CD4-positive, alpha-beta T cell treated with Interleukin-4 for 1 hour (primary cell): ENCODE results near the gene VAC14.
"Not testable (repeated sequence)": the region's sequence is repeated elsewhere in the genome, so short reads cannot be mapped to it uniquely, and the experiment has no call there.

ENCODE experiments used
- DNase-seq, 2 donors: peaks; one replicate each; pipeline ENCODE4 v3.0.0-alpha.2; 2020 to 2022

The VAC14 gene

GRCh38 chr16:70658921-70659320 lies 142.0 kb downstream of the VAC14 start:
- no peak for DNase-seq

GRCh38 chr16:70657956-70658355 lies 143.0 kb downstream of the VAC14 start:
- DNase-seq = no peak

- no peak for DNase-seq
Measured at GRCh38 chr16:70656712-70657263, 144.2 kb downstream of the VAC14 start.

- no peak for DNase-seq
Measured at GRCh38 chr16:70656065-70656711, 144.8 kb downstream of the VAC14 start.

DNA sequence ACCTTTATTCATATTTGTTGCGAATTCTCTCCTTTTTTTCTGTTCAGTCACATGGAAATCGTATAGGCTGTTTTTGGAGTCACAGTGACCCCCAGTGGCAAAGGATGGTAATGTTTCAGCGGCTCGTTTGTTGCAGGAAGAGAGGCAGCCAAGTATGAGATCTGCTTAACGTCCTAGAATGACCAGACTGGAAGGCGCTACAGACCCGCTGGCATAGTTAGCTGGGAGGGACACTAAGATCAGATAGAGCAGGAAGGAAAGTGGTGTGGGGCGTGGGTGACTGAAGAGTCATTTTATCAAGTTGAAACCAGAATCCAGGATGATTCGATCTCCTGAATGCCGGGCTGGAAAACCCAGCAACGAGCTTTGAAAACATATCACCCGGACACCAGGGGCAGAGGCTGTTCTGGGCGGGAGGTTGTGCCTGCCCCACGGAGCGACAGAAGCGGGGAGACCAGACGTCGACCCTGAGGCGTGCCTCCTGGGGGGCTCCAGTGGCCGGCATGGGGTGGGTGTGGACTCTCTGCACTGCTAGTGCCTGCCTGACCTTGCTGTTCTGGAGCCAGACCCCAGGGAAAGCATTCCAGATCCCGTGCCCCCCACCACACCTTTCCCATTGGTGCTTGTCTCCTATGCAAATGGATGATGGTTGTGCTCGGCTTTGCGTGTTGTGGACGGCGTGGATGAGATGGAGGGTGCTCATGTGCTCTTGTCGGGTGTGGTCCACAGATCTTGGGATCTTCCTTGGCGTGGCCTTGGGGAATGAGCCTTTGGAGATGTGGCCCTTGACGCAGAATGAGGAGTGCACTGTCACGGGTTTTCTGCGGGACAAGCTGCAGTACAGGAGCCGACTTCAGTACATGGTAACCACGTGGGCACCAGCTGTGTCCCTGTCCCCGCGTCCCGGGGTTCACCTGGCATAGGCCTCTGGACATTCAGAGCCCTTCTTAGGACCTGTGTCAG lies 146.9 kb downstream of the VAC14 start:
- DNase-seq = peak; percentile 75 to 81

DNA sequence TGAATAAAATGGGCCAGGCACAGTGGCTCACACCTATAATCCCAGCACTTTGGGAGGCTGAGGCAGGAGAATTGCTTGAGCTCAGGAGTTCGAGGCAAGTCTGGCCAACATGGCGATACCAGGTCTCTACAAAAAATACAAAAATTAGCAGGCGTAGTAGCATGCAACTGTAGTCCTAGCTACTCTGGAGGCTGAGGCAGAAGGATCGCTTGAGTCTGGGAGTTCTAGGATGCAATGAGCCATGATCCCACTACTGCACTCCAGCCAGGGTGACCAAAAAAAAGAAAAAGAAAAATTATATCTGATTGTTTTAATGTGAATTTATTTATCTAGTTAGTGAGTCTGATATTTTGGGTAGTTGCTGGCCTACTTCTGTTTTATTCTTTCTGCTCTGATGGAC lies 147.6 kb downstream of the VAC14 start:
- DNase-seq = no peak

- DNase-seq = no peak
Measured at GRCh38 chr16:70652322-70652721, 148.6 kb downstream of the VAC14 start.

GRCh38 chr16:70651524-70651923 lies 149.4 kb downstream of the VAC14 start:
- DNase-seq = no peak

GRCh38 chr16:70650216-70650615 lies 150.7 kb downstream of the VAC14 start:
- DNase-seq = no peak

DNA sequence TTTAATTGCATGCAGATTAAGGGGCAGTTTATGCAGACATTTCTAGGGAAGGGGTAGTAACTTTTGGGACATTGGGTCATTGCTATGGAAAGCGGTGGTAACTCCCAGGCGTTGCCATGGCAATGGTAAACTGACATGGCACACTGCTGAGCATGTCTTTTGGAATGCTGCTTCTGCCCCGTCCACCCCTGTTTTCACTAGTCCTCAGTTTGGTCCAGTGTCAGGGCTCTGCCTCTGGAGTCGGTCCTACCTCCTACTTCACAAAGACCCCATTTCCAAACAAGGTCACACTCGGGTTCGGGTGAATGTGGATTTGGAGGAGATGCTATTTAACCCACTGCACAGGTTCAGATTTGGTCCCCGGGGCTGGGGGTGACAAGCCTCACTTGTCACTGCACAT lies 151.7 kb downstream of the VAC14 start:
- no peak for DNase-seq

GRCh38 chr16:70648606-70649005 lies 152.4 kb downstream of the VAC14 start:
- no peak for DNase-seq

- no peak for DNase-seq
Measured at GRCh38 chr16:70647441-70648359, 153.3 kb downstream of the VAC14 start.

DNA sequence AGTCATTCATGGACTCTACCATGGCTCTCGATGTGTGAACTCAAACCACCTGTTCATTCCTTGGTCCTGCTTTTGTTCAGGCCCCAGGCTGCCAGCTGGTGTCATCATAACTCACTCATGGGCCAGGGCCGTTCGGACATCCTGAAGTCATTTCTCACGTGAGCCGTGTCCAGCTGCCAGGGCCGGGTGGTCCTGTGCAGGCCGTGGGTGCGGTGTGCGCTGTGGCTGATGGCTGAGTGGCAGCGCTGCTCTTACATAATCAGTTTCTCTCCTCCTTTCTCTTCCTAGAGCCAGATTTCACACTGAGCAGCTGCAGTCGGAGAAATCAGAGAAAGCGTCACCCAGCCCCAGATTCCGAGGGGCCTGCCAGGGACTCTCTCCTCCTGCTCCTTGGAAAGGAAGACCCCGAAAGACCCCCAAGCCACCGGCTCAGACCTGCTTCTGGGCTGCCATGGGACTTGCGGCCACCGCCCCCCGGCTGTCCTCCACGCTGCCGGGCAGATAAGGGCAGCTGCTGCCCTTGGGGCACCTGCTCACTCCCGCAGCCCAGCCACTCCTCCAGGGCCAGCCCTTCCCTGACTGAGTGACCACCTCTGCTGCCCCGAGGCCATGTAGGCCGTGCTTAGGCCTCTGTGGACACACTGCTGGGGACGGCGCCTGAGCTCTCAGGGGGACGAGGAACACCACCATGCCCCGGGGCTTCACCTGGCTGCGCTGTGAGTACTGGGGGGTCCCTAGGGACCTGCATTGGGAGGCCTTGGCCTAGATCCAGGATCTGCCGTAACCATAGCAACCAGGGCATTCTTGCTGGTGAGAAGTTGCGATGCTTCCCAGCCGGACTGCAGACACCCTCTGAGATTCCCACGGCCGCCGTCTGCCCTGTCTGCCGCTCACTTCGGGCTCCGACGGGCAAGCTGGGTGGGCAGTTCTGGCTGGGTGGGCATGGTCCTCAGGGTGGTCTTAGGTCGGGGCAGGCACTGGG lies 154.4 kb downstream of the VAC14 start, which contains the start of gene IL34:
Gene IL34 (plus strand): TSS at position 300 of the 982 bp plus-strand sequence. CDS start 389 bp downstream, at position 689.
- no peak for DNase-seq

GRCh38 chr16:70644763-70645597 lies 156.0 kb downstream of the VAC14 start:
- DNase-seq = no peak

- DNase-seq = not testable (repeated sequence)
Measured at GRCh38 chr16:70643264-70643663, 157.7 kb downstream of the VAC14 start.

DNA sequence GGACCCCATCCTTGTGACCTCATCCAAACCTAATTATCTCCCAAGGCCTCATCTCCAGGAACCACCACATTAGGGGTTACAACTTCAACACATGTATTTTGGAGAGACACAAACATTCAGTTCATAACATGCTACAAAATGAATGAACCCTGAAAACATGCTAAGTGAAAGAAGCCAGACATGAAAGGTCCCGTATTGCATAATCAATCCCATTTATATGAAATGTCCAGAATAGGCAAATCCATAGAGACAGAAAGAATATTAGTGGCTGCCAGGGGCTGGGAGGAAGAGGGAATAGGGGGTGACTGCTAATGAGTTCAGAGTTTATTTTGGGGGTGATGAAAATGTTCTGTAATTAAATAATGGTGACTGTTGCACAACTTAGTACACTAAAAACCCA lies 158.3 kb downstream of the VAC14 start:
- no peak for DNase-seq

- no peak for DNase-seq
Measured at GRCh38 chr16:70638814-70639792, 161.9 kb downstream of the VAC14 start.
